ENCODE results near the gene PI4K2A. TPM values are rescaled to one million over a fixed set of nuclear protein-coding genes. Genes with fewer than 3 reads are reported as not detected.

Gene PI4K2A
- total and polyA plus RNA-seq, 2 donors (not counting 1 experiment from before 2014, with no cell fraction given) = 26.6 to 30.7 TPM

DNA sequence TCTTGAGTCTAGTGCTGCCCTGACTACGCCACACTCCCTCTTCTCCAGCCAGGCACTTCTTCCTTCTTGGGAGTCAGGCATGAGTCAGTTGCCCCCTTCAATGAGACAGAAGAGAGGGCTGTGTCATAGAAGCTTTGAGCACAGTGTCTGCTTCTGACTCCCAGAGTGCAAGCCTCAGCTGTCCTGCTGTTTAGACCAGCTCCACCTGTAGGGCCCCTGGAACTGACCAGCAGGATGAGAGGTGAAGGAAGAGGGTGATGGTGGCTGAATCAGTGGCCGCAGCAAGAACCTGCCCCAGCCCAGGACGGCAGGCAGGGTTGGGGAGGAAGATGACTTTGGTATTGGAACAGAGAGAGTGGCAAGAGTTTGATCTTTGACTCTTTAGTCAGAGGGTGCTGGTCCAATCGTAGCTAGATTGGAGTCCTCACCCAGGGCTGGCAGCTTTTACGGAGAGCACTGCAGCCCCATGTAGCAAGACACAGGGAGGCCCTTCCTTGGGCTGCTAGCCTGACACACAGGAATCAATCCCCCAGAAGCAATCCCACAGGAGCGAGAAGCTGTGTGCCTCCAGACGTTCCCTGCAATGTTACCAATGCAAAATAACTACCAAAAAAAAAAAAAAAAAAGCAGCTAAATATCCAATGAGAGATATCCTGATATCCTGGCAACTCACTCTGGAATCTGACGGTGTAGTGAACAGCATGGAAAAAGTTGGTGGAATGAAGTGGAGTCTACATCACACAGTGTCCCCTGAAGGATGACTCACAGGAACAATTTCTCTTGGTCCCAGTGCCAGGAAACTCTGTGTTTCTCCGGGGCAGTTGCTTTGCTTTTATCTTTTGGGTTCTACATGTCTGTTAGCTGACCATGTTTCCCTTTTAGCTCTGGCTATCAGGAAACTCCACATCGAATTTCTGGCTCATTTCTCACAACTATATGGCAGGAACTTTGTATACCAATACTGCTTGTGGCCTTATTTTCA is 44.1 kb upstream of the PI4K2A start:
- H3K9ac ChIP-seq (ENCODE audit: insufficient read depth, low read length) = no peak overlapping the region
- H2AFZ ChIP-seq (ENCODE audit: low read length) = peak overlapping the region; percentile 19
- peaks cover 15% of the 10 kb centered on the region for H3K4me1 ChIP-seq (ENCODE audit: control insufficient read depth, extremely low read depth, insufficient read depth, low read length)
- no peaks in the 10 kb centered on the region for H4K20me1 ChIP-seq (ENCODE audit: control insufficient read depth, extremely low read depth, insufficient read depth, low read length)
- TF ChIP-seq EZH2 (IDR thresholded peaks at IDR 0.05; ENCODE audit: low read length, missing control alignments) (no peak), CTCF (conservative IDR thresholded peaks at IDR 0.05 in 1 of 2, IDR thresholded peaks at IDR 0.05 in 1 of 2; ENCODE audit: low read depth in 1 of 2, low read length in 2 of 2) (no peak)
- H3K4me2 ChIP-seq (ENCODE audit: extremely low read depth, insufficient read depth, low read length) = peak overlapping the region; percentile 29
- H3K4me3 ChIP-seq (replicated peaks in 1 of 4; ENCODE audit: control extremely low read depth in 1 of 4, insufficient read depth in 1 of 4, low read depth in 3 of 4, low read length in 4 of 4) = no peak overlapping the region
- H3K9me3 ChIP-seq (ENCODE audit: control insufficient read depth, insufficient read depth, low read depth, low read length) = no peaks in the 10 kb centered on the region
- H3K27ac ChIP-seq (ENCODE audit: insufficient read depth, low read length) = peak overlapping the region; percentile 67
- DNase-seq (ENCODE audit: low read depth in 2 of 2) = peak; percentile 66 to 95
- no peaks in the 10 kb centered on the region for H3K27me3 ChIP-seq (ENCODE audit: control insufficient read depth, insufficient read depth, low read length)
- H3K79me2 ChIP-seq (ENCODE audit: control insufficient read depth, insufficient read depth, low read length) = no peaks in the 10 kb centered on the region
- H3K36me3 ChIP-seq (ENCODE audit: control insufficient read depth, insufficient read depth, low read length) = no peaks in the 10 kb centered on the region

DNA sequence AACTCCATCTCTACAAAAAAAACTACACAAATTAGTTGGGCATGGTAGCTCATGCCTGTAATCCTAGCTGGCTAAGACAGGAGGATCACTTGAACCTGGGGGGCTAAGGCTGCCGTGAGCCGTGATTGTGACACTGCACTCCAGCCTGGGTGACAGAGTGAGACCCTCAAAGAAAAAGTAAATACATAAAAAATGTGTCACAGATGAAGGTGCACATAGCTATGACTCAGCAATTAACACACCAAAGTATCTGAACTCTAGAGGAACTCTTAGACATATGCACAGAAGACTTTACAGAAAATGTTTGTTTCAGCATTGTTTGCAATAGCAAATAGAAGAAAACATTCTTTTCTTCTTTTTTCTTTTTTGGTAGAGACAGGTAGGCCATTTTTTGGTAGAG is 42.7 kb upstream of the PI4K2A start:
- H3K36me3 ChIP-seq (ENCODE audit: control insufficient read depth, insufficient read depth, low read length) = no peaks in the 10 kb centered on the region
- H3K9me3 ChIP-seq (ENCODE audit: control insufficient read depth, insufficient read depth, low read depth, low read length) = no peaks in the 10 kb centered on the region
- no peaks in the 10 kb centered on the region for H4K20me1 ChIP-seq (ENCODE audit: control insufficient read depth, extremely low read depth, insufficient read depth, low read length)
- no peaks in the 10 kb centered on the region for H3K79me2 ChIP-seq (ENCODE audit: control insufficient read depth, insufficient read depth, low read length)
- H2AFZ ChIP-seq (ENCODE audit: low read length) = no peak overlapping the region
- H3K4me1 ChIP-seq (ENCODE audit: control insufficient read depth, extremely low read depth, insufficient read depth, low read length) = peaks cover 15% of the 10 kb centered on the region
- H3K9ac ChIP-seq (ENCODE audit: insufficient read depth, low read length) = no peak overlapping the region
- H3K27me3 ChIP-seq (ENCODE audit: control insufficient read depth, insufficient read depth, low read length) = no peaks in the 10 kb centered on the region
- peak in 1 of 2 donors; percentile 16 for DNase-seq (ENCODE audit: low read depth in 2 of 2)
- H3K27ac ChIP-seq (ENCODE audit: insufficient read depth, low read length) = no peak overlapping the region
- H3K4me2 ChIP-seq (ENCODE audit: extremely low read depth, insufficient read depth, low read length) = no peak overlapping the region
- no peak overlapping the region for H3K4me3 ChIP-seq (replicated peaks in 1 of 4; ENCODE audit: control extremely low read depth in 1 of 4, insufficient read depth in 1 of 4, low read depth in 3 of 4, low read length in 4 of 4)
- no peak for TF ChIP-seq CTCF (conservative IDR thresholded peaks at IDR 0.05 in 1 of 2, IDR thresholded peaks at IDR 0.05 in 1 of 2; ENCODE audit: low read depth in 1 of 2, low read length in 2 of 2)
- TF ChIP-seq EZH2 (IDR thresholded peaks at IDR 0.05; ENCODE audit: low read length, missing control alignments) = no peak

DNA sequence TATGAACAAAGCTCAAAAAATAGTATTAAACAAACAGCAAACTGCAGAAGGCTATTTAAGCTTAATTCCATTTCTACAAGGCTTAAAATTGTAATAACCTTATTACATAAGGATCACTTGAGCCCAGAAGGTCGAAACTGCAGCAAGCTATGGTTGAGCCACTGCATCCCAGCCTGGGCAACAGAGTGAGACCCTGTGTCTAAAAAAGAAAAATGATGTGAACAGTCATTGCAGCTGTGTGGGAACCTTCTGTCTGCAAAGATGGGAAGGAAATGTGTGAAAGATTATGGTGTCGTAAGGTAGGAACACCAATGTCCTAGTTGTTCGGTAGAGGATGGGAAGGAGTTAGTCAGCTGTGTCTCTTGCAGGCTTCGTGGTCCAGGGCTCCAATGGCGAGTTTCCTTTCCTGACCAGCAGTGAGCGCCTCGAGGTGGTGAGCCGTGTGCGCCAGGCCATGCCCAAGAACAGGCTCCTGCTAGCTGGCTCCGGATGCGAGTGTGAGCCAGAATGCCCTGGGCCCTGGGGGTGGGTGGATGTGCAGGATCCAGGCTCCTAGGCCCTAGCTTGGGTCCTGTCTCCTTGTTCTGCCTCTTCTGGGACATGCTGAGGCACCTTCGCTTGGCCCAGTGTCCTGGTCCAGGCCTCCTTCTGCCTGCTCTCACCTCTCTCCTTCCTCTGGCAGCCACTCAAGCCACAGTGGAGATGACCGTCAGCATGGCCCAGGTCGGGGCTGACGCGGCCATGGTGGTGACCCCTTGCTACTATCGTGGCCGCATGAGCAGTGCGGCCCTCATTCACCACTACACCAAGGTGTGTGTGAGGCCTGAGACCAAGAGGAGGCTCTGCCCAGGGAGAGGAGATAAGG is 41.8 kb upstream of the PI4K2A start:
- TF ChIP-seq CTCF (conservative IDR thresholded peaks at IDR 0.05 in 1 of 2, IDR thresholded peaks at IDR 0.05 in 1 of 2; ENCODE audit: low read depth in 1 of 2, low read length in 2 of 2) (no peak), EZH2 (IDR thresholded peaks at IDR 0.05; ENCODE audit: low read length, missing control alignments) (no peak)
- no peak overlapping the region for H3K4me2 ChIP-seq (ENCODE audit: extremely low read depth, insufficient read depth, low read length)
- no peak overlapping the region for H2AFZ ChIP-seq (ENCODE audit: low read length)
- no peak for DNase-seq (ENCODE audit: low read depth in 2 of 2)
- no peaks in the 10 kb centered on the region for H3K27me3 ChIP-seq (ENCODE audit: control insufficient read depth, insufficient read depth, low read length)
- no peaks in the 10 kb centered on the region for H3K36me3 ChIP-seq (ENCODE audit: control insufficient read depth, insufficient read depth, low read length)
- peaks cover 12% of the 10 kb centered on the region for H3K4me1 ChIP-seq (ENCODE audit: control insufficient read depth, extremely low read depth, insufficient read depth, low read length)
- H3K9ac ChIP-seq (ENCODE audit: insufficient read depth, low read length) = no peak overlapping the region
- H3K4me3 ChIP-seq (replicated peaks in 1 of 4; ENCODE audit: control extremely low read depth in 1 of 4, insufficient read depth in 1 of 4, low read depth in 3 of 4, low read length in 4 of 4) = no peak overlapping the region
- no peak overlapping the region for H3K27ac ChIP-seq (ENCODE audit: insufficient read depth, low read length)
- no peaks in the 10 kb centered on the region for H4K20me1 ChIP-seq (ENCODE audit: control insufficient read depth, extremely low read depth, insufficient read depth, low read length)
- H3K79me2 ChIP-seq (ENCODE audit: control insufficient read depth, insufficient read depth, low read length) = no peaks in the 10 kb centered on the region
- no peaks in the 10 kb centered on the region for H3K9me3 ChIP-seq (ENCODE audit: control insufficient read depth, insufficient read depth, low read depth, low read length)

Measured in fibroblast of lung (primary cell).